ENCODE data around the gene HS1BP3.
A peak's percentile ranks its signal among the peaks of the same experiment; 100 is the strongest.

The HS1BP3 gene, protein sequence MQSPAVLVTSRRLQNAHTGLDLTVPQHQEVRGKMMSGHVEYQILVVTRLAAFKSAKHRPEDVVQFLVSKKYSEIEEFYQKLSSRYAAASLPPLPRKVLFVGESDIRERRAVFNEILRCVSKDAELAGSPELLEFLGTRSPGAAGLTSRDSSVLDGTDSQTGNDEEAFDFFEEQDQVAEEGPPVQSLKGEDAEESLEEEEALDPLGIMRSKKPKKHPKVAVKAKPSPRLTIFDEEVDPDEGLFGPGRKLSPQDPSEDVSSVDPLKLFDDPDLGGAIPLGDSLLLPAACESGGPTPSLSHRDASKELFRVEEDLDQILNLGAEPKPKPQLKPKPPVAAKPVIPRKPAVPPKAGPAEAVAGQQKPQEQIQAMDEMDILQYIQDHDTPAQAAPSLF

DNA sequence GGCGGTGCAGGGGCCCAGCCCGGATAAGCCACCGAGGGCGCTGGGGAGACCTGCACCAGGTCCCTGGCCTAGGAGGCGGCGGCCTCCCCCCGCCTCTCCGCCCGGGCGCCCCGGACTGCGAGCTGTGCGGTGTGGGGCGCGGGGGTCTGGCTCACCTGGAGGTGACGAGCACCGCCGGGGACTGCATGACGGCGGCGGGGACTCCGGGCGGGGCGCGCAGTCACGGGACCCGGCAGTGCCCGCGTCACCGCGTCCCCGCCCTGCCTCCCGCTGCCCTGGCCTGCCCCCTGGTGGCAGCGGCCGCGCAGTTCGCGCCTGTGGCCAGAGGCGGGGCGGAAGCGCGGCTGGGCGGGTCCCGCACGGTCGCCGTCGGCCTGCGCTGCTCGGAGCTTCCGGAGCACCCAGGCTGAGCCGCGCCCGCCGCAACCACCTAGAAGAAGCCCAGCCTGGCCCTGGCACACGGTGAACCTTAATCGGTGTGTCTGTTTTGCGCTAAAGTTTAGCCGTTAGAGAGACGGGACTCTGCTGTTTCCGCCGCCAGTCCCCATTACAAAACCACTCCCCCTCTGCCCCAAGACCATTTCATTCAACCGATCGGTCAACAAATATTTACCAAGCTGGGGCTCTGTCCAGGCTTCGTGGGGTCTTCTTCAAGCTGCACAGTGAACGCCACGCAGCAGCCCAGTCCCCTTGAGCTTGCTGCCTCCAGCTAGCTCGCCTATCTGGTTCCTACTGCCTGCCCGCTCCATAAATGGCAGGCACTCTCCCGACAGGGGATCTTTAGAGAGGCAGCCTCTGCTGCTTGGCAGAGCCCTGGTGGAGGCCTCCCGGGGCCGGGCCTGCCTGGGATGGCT is at the start of gene HS1BP3:
HS1BP3 (minus strand) TSS at position 222 of the 854 bp plus-strand sequence; CDS start at position 187, 35 bp downstream.
- DNase-seq = peak; percentile 92

DNA sequence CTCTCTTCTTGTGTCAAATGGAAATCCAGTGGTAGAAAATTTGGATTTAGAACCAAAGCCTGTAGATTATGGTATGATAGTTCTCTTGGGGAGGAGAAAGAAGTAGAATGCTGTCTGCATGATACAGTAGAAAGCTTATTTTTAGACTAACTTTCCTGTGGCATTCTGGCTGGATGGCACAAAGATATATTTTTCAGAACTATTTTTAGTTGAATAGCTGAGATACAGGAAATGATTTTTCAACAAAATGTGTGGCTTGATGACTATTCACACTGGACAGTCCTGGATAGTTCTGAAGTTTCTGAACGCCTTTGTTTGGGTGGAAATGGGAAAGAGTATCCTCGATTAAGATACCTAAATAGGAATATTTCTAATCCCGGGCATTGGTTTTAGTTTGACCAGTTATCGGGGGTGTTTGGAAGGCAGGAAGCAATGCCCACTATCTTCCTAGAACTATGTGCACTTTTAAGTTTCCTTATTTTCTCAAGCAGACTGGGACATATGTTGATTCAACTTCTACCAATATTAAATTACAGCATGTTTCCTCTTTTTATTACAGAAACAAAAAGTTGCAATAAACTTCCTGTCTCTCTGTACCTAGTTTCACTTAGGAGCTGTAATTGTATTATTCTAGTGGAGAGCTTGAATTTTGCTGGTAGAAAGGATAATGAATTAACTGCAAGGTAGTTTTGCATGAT is 48.2 kb upstream of the HS1BP3 start:
- no peak for DNase-seq

DNA sequence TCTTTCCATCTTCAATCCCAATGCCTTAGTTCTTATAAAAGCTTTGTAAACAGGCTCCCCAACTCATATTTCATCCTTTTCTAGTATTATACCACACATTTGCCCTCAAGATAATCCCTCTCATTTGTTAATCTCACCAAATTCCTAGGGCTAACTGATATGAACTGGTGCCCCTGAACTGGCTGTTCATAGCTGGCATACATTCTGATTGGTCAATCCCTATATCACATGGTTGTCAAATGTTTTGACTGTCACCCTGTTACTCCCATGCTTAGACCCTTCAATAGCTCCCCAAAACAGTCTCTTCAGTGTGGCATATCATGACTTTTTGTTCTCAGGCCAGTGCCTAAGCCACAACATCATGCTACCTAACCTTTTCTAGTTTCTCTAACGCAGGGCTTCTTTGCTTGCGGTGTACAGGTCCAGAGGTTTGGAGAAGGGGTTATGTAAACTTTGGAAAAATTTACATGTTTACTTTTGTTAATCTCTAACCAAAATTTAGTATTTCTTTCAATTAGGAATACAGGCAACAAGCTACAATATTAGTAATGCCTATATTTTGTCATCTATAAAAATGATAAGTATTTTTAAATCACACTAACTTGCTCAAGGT is 46.5 kb upstream of the HS1BP3 start:
- DNase-seq = no peak

DNA sequence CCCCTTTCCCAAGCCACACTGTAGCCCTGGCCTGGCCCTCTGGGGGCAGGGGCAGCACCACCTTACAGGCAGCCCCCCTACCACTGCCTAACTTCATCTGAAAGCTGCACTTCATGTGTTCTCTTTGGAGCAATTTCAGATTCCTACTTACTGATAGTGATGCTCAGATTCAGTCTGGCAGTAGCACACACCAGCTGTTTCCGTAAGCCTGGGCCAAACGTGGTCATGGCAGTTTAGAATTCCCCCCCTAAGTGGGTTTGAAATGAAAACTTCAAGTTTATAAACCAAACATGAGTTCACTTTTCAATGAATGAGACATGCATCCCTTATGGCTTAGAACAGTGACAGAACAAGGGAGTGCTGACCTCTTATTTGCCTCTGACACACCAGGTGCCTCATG is 45.5 kb upstream of the HS1BP3 start:
- DNase-seq = no peak

DNA sequence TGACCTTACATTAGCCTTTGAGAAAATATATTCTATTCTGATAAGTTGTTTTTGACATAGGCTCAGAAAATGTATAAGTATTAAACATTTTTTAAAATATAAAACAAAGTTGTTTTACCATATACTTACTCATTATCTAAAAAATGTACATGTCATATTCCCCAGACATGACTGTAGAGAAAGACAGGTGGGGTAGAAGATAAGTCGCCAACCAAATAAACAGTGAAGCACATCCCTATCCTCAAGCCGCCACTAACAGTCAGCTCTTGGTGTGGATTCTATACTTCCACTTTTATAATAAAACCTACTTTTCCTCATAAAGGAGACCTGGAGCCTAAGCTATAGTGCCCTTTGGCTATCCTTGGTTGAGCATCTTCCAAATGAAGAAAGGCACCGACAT is 42.4 kb upstream of the HS1BP3 start:
- DNase-seq = no peak

DNA sequence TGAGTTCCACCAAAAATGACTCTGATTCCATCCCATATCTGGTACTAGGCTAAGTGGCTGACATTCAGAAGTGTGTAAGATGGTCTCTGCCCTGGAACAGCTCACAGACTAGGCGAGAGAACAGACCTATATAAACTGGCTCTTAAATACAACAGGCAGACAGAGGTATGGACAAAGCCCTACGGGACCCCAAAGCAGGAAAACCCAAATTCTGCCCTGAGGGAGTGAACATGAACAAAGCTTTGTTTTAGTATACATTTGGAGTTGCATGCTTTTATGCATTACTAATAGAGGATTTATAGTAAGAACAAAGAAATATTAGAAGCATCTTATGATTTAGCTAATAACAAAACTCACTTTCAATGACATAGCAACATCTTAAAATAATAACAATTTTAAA is 41.2 kb upstream of the HS1BP3 start:
- no peak for DNase-seq

DNA sequence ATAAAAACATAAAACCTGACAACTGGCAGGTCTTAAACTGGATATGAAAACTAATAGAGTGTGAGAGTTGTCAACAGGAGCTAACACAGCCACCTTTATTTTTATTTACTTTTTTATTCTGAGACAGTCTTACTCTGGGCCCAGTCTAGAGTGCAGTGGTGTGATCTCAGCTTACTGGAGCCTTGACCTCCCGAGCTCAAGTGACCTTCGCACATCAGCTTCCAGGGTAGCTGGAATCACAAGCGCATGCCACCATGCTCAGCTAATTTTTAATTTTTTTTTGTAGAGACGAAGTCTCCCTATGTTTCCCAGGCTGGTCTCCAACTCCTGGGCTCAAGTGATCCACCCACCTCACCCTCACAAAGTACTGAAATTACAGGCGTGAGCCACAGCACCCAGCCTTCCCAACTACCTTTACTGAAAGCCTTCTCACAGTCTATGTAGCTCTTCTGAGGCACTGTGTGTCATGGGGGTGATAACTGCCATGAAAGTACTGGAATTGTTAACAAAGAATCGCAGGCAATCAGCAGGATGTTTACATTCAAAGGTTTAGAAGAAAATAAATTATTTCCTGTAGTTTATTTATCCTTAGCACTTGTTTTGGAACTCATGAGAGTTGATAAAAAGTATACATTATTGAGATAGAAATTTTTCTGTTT is 40.3 kb upstream of the HS1BP3 start:
- no peak for DNase-seq

DNA sequence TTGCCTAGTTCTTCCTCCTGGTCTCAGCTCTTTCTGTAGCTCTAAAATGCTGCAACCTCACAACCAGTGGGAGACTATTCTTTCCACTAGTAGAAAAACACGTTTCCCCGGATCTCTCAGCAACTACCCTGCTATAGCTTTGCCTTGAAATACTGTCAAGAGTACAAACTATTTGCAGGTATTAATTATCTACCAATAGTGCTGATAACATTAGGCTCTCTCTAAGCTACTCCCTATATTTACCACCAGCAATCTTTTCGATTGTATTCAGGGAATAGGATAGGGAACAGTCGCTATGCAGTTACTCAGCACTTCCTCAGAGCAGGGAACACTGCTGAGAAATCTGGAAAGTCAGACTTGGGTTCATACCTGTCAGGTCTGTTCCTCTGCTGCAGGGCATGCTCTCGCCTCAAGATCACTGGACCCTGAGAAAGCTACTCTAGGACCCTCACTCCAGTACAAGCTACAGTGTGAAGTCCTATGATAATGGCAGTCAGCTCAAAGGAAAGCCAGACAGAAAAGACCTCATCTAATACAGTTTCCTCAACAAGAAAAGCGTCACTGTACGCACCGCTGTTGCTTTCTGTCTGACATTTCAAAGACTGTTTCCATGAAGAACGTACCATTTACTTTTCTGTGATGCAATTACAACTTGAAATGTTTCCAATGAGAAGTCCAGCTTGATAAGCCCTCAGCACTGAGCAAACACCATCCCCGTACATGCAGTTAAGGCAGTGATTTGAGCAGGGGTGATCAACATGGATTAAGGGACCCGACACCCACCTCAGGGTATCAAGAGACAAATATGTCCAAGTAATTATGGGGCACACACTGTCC is 38.7 kb upstream of the HS1BP3 start:
- no peak for DNase-seq

DNA sequence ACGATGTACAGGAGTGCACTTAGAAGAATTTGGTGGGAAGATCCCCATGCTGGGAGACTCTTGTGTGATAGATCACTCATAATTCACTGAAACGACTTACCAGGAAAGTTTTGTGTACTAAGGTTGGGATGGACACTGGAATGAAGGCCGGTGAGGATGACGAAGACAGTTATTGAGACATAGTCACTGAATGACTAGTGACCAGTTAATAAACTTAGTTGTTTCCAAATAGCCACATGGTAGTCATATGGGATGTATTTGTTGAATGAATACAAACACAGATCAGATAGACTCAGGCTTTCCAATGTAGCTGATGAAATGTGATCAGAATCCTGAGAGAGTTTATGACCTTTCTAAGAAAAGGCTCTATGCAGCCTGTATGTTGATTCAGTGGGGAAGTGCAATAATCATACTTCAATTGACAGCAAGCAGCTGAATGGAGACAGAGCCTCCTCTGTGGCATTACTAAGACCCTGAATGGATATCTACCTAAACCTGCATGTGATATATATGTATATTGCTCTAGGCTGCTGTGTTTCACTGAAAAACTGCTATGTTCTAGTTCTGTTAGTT is 36.4 kb upstream of the HS1BP3 start:
- no peak for DNase-seq

DNA sequence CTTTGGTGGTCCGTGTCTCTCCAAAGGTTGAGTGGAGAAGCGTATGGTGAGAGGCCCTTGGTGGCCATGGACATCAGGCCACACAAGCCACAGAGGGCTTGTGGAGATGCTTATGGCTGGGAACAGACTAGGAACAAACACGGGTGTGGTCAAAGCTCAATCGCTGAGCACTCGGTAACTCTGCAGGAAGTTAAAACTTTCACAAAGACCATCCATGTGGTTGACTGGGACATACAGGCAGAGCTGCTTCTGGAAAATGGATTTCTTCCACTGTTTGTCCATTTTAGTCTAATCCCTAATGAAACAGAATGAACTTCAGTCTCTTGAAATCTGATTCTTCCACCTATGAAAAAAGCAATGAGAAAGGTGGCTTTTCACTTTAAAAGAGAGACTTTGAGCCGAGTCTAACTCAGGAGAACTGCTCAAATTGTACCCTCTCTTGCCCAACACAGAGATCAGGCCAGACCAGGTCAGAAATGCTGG is 33.7 kb upstream of the HS1BP3 start:
- no peak for DNase-seq

DNA sequence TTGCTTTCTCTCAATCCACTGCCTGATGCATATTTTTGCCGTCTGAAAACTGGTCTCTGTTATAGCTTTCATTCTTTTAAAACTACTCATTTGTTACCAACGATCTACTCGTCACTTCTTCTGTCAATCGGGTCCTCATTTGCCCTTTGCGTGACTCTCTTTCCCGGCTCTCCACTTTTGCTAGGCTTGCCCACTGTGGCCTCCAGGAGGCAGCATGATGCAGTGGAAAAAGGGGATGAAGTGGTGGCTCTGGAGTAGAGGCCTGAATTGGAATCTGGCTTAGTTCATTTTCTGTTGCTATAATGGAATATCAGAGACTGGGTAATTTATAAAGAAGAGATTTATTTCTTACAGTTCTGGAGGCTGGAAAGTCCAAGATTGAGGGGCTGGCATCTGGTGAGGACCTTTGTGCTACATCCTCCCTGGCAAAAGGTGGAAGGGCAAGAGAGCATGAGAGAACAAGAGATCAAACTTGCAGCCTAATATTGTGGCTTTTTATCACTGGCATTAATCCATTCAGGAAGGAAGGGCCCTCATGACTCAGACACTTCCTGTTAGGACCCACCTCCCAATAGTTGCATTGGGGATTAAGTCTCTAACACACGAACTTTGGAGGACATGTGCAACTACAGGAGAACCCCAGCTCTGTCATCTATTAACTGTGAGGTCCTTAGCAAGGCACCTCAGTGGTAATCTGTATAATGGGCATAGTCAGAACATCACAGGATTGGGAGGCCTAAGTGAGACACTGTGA is 31.4 kb upstream of the HS1BP3 start:
- DNase-seq = no peak

DNA sequence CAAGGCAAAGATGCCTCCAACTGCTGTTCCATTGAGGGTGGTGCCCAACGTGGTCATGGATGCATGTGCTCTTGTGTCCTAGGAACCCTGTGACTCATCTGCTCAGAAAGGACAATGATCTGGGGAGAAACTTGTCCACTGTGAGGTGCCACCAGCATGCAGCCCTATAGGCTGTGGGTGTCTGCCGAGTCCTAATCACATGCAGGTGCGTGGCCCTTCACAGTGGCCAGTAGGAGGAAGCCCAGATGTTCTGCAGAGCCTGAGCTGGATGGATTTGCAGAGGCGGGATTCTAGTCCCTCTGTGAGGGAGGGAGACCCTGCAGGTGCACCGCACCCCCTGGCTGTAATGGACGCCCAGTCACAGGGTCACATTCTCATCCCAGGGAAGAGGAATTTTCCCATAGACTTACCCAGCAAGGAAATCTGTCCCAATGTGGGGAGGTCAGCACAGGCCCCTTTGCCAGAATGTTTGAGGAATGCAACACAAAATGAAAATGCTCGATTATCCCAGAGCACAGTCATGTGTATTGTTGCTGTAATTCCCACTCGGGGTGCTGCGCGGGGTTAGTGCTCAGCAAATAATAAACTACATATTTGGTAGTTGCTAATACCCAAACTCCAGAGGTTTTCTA is 30.0 kb upstream of the HS1BP3 start:
- DNase-seq = no peak

DNA sequence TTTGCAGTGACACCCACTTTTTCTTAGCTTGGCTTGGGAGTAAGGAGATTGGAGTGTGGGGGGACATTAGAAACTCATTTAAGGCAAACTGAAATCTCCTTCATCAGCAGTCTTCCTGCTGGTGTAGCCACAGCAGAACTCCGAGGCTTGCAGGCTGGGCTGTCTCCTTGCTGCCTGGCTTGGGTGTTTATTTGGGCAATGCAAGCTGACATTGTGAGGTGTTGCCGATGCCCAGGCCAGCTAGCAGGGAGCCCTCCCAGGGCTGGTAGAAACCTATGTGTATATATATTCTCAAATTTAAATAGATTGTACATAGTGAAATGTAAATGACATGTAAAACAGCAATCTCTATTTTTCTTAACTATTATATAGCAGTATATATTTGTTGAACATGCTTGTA is 27.9 kb upstream of the HS1BP3 start:
- DNase-seq = no peak

DNA sequence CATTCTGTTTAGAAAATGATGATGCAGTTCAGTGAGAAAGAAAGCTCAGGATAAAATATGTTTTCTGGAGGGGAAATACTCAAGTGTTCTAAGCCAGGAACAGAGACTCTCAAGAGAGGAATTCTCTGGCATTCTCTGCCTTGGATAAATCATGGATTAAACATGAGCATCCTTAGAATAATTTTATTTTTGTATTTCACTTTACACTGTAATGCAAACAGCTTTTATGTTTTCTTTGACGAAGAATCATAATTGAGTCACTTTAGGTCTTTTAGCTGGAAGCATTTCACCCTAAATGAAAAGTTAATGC is 27.1 kb upstream of the HS1BP3 start:
- no peak for DNase-seq

DNA sequence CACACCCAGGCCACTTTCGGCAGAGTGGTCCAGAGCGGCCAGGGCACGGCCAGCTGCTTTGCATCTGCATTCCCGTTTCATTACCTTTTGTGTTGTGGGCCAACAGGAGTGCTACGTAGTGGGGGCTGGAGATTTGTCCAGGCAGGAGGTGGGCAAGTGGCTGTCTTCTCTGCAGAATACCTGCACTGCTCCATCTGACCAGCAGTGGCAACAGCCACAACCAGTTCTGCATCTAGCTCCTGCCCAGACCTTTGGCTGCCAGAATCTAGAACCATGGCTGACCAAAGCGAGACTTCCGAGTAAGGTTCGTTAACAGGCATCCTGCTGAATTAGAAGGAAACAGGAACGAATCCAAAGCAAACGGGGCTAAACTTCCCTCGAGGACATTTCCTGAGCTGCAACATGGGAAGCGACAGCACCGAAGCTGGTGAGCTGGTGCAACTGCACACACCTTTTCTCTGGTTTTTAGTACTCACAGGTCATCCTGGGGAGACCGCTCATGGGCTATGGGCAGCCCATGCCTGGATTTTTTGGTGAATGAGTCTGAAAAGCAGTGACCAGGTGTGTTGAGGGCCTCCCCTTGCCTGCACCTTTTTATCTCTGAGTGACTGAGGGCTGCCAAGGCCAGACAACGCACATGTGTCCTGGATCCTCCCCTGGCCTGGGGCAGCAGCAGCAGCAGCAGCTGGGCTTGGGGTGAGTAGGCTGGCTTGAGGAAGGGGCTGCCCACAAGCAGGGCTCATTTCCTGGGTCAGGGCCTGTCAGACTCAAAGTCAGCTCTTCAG is 26.6 kb upstream of the HS1BP3 start:
- no peak for DNase-seq

DNA sequence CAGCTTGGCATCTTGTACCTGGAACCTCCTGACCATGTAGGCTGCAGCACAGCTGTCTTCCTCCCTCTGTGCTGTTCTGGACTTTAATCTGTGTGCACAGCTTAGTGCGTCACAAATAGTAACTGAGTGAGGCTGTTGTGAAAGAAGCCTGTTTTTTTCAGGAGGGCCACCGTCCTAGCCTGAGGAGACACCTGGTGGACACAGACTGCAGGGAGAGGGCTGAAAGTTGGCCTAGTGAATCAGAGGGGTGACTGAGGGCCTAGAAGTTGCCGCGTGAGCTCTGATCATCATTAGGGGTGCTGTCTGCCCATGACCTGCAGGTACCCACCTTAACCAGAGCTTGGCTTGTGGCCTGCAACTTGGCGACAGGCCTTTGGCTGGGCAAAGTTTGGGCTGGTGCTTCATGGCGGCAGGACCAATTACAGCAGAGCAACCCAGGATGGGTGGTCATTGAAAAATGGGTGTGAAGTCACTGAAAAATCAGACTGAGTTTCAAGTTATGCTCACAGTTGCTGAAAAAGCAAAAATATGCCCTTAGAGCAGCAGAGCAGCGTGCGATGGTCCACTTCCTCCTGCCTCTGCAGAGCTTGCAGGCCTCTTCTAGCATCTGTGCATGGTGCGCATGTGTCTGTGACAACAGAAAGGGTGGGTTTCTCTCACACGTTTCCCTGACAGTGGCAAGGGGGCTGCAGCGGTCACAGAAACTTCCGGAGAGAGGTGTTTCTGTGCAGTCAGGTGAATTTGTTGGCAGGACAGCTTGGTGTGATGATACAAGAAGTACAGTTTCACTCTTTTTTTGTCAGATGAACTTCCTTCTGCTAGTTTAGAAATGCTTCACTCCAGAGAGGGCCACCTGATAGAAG is 25.7 kb upstream of the HS1BP3 start:
- peak in 1 of 2 donors; percentile 33 for DNase-seq

DNA sequence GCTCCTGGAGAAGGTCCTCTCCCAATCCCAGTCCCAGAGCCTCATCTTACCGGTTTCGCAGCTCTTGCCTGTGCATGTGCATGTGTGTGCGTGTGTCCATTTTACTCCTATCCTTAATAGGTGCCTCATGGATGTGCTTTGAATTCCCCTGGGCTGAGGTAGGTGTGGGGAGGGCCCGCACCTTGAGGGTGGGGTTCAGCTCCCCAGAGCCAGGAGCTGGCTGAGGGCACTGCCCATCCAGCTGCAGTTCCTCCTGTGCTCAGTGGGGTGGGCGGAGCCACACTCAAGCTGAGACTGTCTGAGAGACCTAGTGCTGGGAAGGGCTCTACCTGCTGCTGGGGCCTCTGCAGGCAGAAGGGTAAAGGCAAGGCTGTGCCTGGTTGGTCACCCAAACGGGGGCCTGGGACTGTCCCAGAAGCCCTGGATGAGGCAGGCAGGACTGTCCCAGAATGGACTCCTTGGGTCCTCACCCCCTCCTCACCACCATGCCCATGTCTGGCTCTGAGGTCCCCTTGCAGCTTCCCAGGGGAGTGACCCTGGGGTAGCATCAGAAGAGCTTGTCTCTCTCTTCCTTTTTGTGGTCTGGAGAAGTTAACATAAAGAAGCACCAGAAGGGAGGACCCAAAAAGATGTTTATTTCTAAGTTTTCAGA is 24.9 kb upstream of the HS1BP3 start:
- peak in 1 of 2 donors; percentile 17 for DNase-seq
